ENCODE measurements around the gene JAKMIP2.

JAKMIP2 gene

GRCh38 chr5:147551677-147552076 lies 230.9 kb downstream of the JAKMIP2 start:
- H2AK5ac ChIP-seq (ENCODE audit: low read length): no peak overlapping the region
- no peak overlapping the region for H3K56ac ChIP-seq (ENCODE audit: low read length)
- no peaks in the 10 kb centered on the region for H3K79me2 ChIP-seq (ENCODE audit: control insufficient read depth, insufficient read depth, low read length)
- H2BK120ac ChIP-seq (ENCODE audit: low read depth, low read length): no peak overlapping the region
- H3K4me3 ChIP-seq (ENCODE audit: low read length): no peak overlapping the region
- H3K4me2 ChIP-seq (ENCODE audit: low read length): no peak overlapping the region
- no peak overlapping the region for H2BK5ac ChIP-seq (ENCODE audit: low read length)
- no peak overlapping the region for H3K9ac ChIP-seq (ENCODE audit: low read length)
- H3K27me3 ChIP-seq (ENCODE audit: insufficient read depth, low read length, poor library complexity): no peaks in the 10 kb centered on the region
- DNase-seq: no peak
- no peaks in the 10 kb centered on the region for H3K36me3 ChIP-seq (ENCODE audit: control insufficient read depth, insufficient read depth, low read length)
- H3K4ac ChIP-seq (ENCODE audit: low read depth, low read length): no peak overlapping the region
- no peak overlapping the region for H2BK15ac ChIP-seq (replicated peaks; ENCODE audit: low read depth)
- no peak overlapping the region for H4K5ac ChIP-seq (ENCODE audit: low read length)
- H3K79me1 ChIP-seq (ENCODE audit: low read length): no peaks in the 10 kb centered on the region
- no peak overlapping the region for H3K23ac ChIP-seq (ENCODE audit: low read length)
- no peaks in the 10 kb centered on the region for H3K4me1 ChIP-seq (ENCODE audit: control insufficient read depth, low read depth, low read length)
- WGBS (ENCODE audit: extremely low coverage, insufficient coverage, low lambda C conversion rate): no CpG with 5 or more reads among the region's 1 CpG
- no peak overlapping the region for H4K8ac ChIP-seq (ENCODE audit: low read depth, low read length)
- no peak overlapping the region for H3K18ac ChIP-seq (ENCODE audit: low read length)
- no peak overlapping the region for H3K27ac ChIP-seq (ENCODE audit: low read depth, low read length)

GRCh38 chr5:147547730-147548129 lies 234.8 kb downstream of the JAKMIP2 start:
- no peaks in the 10 kb centered on the region for H3K79me1 ChIP-seq (ENCODE audit: low read length)
- no peak overlapping the region for H3K56ac ChIP-seq (ENCODE audit: low read length)
- H4K8ac ChIP-seq (ENCODE audit: low read depth, low read length): no peak overlapping the region
- no peak overlapping the region for H4K5ac ChIP-seq (ENCODE audit: low read length)
- no peak overlapping the region for H3K4ac ChIP-seq (ENCODE audit: low read depth, low read length)
- no peaks in the 10 kb centered on the region for H3K36me3 ChIP-seq (ENCODE audit: control insufficient read depth, insufficient read depth, low read length)
- no peak overlapping the region for H3K18ac ChIP-seq (ENCODE audit: low read length)
- H3K79me2 ChIP-seq (ENCODE audit: control insufficient read depth, insufficient read depth, low read length): no peaks in the 10 kb centered on the region
- H3K4me1 ChIP-seq (ENCODE audit: control insufficient read depth, low read depth, low read length): no peaks in the 10 kb centered on the region
- no peak overlapping the region for H2BK120ac ChIP-seq (ENCODE audit: low read depth, low read length)
- H3K27me3 ChIP-seq (ENCODE audit: insufficient read depth, low read length, poor library complexity): no peaks in the 10 kb centered on the region
- WGBS (ENCODE audit: extremely low coverage, insufficient coverage, low lambda C conversion rate): no CpG with 5 or more reads among the region's 3 CpGs
- H3K27ac ChIP-seq (ENCODE audit: low read depth, low read length): no peak overlapping the region
- H2BK15ac ChIP-seq (replicated peaks; ENCODE audit: low read depth): no peak overlapping the region
- H3K23ac ChIP-seq (ENCODE audit: low read length): no peak overlapping the region
- no peak for DNase-seq
- H3K4me2 ChIP-seq (ENCODE audit: low read length): no peak overlapping the region
- no peak overlapping the region for H3K9ac ChIP-seq (ENCODE audit: low read length)
- no peak overlapping the region for H3K4me3 ChIP-seq (ENCODE audit: low read length)
- no peak overlapping the region for H2AK5ac ChIP-seq (ENCODE audit: low read length)
- no peak overlapping the region for H2BK5ac ChIP-seq (ENCODE audit: low read length)

- no peaks in the 10 kb centered on the region for H3K4me1 ChIP-seq (ENCODE audit: control insufficient read depth, low read depth, low read length)
- H3K56ac ChIP-seq (ENCODE audit: low read length): no peak overlapping the region
- no CpG with 5 or more reads among the region's 5 CpGs for WGBS (ENCODE audit: extremely low coverage, insufficient coverage, low lambda C conversion rate)
- H3K9ac ChIP-seq (ENCODE audit: low read length): no peak overlapping the region
- no peaks in the 10 kb centered on the region for H3K36me3 ChIP-seq (ENCODE audit: control insufficient read depth, insufficient read depth, low read length)
- no peaks in the 10 kb centered on the region for H3K79me1 ChIP-seq (ENCODE audit: low read length)
- no peak overlapping the region for H2AK5ac ChIP-seq (ENCODE audit: low read length)
- no peak overlapping the region for H3K4ac ChIP-seq (ENCODE audit: low read depth, low read length)
- H2BK120ac ChIP-seq (ENCODE audit: low read depth, low read length): no peak overlapping the region
- no peak for DNase-seq
- no peak overlapping the region for H4K8ac ChIP-seq (ENCODE audit: low read depth, low read length)
- no peak overlapping the region for H3K4me2 ChIP-seq (ENCODE audit: low read length)
- H2BK5ac ChIP-seq (ENCODE audit: low read length): no peak overlapping the region
- H3K18ac ChIP-seq (ENCODE audit: low read length): no peak overlapping the region
- no peak overlapping the region for H3K27ac ChIP-seq (ENCODE audit: low read depth, low read length)
- no peak overlapping the region for H3K23ac ChIP-seq (ENCODE audit: low read length)
- H3K79me2 ChIP-seq (ENCODE audit: control insufficient read depth, insufficient read depth, low read length): no peaks in the 10 kb centered on the region
- no peaks in the 10 kb centered on the region for H3K27me3 ChIP-seq (ENCODE audit: insufficient read depth, low read length, poor library complexity)
- no peak overlapping the region for H2BK15ac ChIP-seq (replicated peaks; ENCODE audit: low read depth)
- no peak overlapping the region for H3K4me3 ChIP-seq (ENCODE audit: low read length)
- no peak overlapping the region for H4K5ac ChIP-seq (ENCODE audit: low read length)
These were observed 238.0 kb downstream of the JAKMIP2 start for GRCh38 chr5:147544556-147544955.

- H3K23ac ChIP-seq (ENCODE audit: low read length): no peak overlapping the region
- H3K79me1 ChIP-seq (ENCODE audit: low read length): no peaks in the 10 kb centered on the region
- no peak for DNase-seq
- H3K4me3 ChIP-seq (ENCODE audit: low read length): no peak overlapping the region
- no peak overlapping the region for H3K18ac ChIP-seq (ENCODE audit: low read length)
- H3K4me2 ChIP-seq (ENCODE audit: low read length): no peak overlapping the region
- no peaks in the 10 kb centered on the region for H3K27me3 ChIP-seq (ENCODE audit: insufficient read depth, low read length, poor library complexity)
- no peak overlapping the region for H3K27ac ChIP-seq (ENCODE audit: low read depth, low read length)
- H3K4me1 ChIP-seq (ENCODE audit: control insufficient read depth, low read depth, low read length): no peaks in the 10 kb centered on the region
- H3K56ac ChIP-seq (ENCODE audit: low read length): no peak overlapping the region
- no peak overlapping the region for H2BK15ac ChIP-seq (replicated peaks; ENCODE audit: low read depth)
- no peaks in the 10 kb centered on the region for H3K79me2 ChIP-seq (ENCODE audit: control insufficient read depth, insufficient read depth, low read length)
- no CpG with 5 or more reads among the region's 1 CpG for WGBS (ENCODE audit: extremely low coverage, insufficient coverage, low lambda C conversion rate)
- no peak overlapping the region for H4K5ac ChIP-seq (ENCODE audit: low read length)
- H2BK120ac ChIP-seq (ENCODE audit: low read depth, low read length): no peak overlapping the region
- no peak overlapping the region for H3K4ac ChIP-seq (ENCODE audit: low read depth, low read length)
- no peak overlapping the region for H4K8ac ChIP-seq (ENCODE audit: low read depth, low read length)
- no peak overlapping the region for H2BK5ac ChIP-seq (ENCODE audit: low read length)
- H3K9ac ChIP-seq (ENCODE audit: low read length): no peak overlapping the region
- no peak overlapping the region for H2AK5ac ChIP-seq (ENCODE audit: low read length)
- H3K36me3 ChIP-seq (ENCODE audit: control insufficient read depth, insufficient read depth, low read length): no peaks in the 10 kb centered on the region
These were observed 243.5 kb downstream of the JAKMIP2 start for GRCh38 chr5:147539053-147539452.

GRCh38 chr5:147538236-147538635 lies 244.3 kb downstream of the JAKMIP2 start:
- Histone ChIP-seq H3K79me2 (ENCODE audit: control insufficient read depth, insufficient read depth, low read length) (no peaks in the 10 kb centered on the region), H4K5ac (ENCODE audit: low read length) (no peak overlapping the region), H3K56ac (ENCODE audit: low read length) (no peak overlapping the region), H3K79me1 (ENCODE audit: low read length) (no peaks in the 10 kb centered on the region), H4K8ac (ENCODE audit: low read depth, low read length) (no peak overlapping the region), H3K36me3 (ENCODE audit: control insufficient read depth, insufficient read depth, low read length) (no peaks in the 10 kb centered on the region), H2AK5ac (ENCODE audit: low read length) (no peak overlapping the region), H2BK15ac (replicated peaks; ENCODE audit: low read depth) (no peak overlapping the region), H3K4me1 (ENCODE audit: control insufficient read depth, low read depth, low read length) (no peaks in the 10 kb centered on the region), H3K27me3 (ENCODE audit: insufficient read depth, low read length, poor library complexity) (no peaks in the 10 kb centered on the region), H3K9ac (ENCODE audit: low read length) (no peak overlapping the region), H3K27ac (ENCODE audit: low read depth, low read length) (no peak overlapping the region), H3K4ac (ENCODE audit: low read depth, low read length) (no peak overlapping the region), H2BK5ac (ENCODE audit: low read length) (no peak overlapping the region), H3K4me3 (ENCODE audit: low read length) (no peak overlapping the region), H3K18ac (ENCODE audit: low read length) (no peak overlapping the region), H3K4me2 (ENCODE audit: low read length) (no peak overlapping the region), H2BK120ac (ENCODE audit: low read depth, low read length) (no peak overlapping the region), H3K23ac (ENCODE audit: low read length) (no peak overlapping the region)
- no CpG with 5 or more reads among the region's 1 CpG for WGBS (ENCODE audit: extremely low coverage, insufficient coverage, low lambda C conversion rate)
- no peak for DNase-seq
